ENCODE data around the gene CARD19. TPM values are rescaled to one million over a fixed set of nuclear protein-coding genes. Genes with fewer than 3 reads are reported as not detected.

Gene CARD19
- total and polyA plus RNA-seq, 9 of the 15 experiments (the other 6 are each of a cell fraction or from before 2014, with no cell fraction given), result 0.90 to 34.9 (median 14.6) TPM

GRCh38 chr9:93159601-93160471 is 63.8 kb downstream of the CARD19 start (continued):
- TF ChIP-seq CREB3L1 (IDR thresholded peaks at IDR 0.05; ENCODE audit: borderline replicate concordance, low read depth) (no peak), SMAD4 (CRISPR knock-in tag; conservative IDR thresholded peaks at IDR 0.05) (no peak), SMARCA4 (IDR thresholded peaks at IDR 0.05) (no peak), ZNF274 (IDR thresholded peaks at IDR 0.05; ENCODE audit: borderline replicate concordance, low read depth, low read length) (no peak), ZNF511 (CRISPR knock-in tag; IDR thresholded peaks at IDR 0.05) (no peak), ETV5 (CRISPR knock-in tag; IDR thresholded peaks at IDR 0.05; ENCODE audit: low read depth) (no peak), SMARCE1 (IDR thresholded peaks at IDR 0.05) (no peak), SMC3 (conservative IDR thresholded peaks at IDR 0.05; ENCODE audit: insufficient read depth, low read depth, low read length) (peak; percentile 95), REST (IDR thresholded peaks at IDR 0.05; ENCODE audit: borderline replicate concordance) (peak; percentile 85), REST (CRISPR knock-in tag; IDR thresholded peaks at IDR 0.05; ENCODE audit: low read depth) (no peak), HNRNPH1 (optimal IDR thresholded peaks at IDR 0.05; ENCODE audit: low read depth, low read length) (no peak), ESRRA (IDR thresholded peaks at IDR 0.05; ENCODE audit: borderline replicate concordance, low read depth) (peak; percentile 55; the same call in 1 of the 2 replicates), SPI1 (IDR thresholded peaks at IDR 0.05; ENCODE audit: borderline replicate concordance, low read depth, low read length) (no peak), SP2 (IDR thresholded peaks at IDR 0.05; ENCODE audit: extremely low read depth, low read depth, low read length, poor library complexity, severe bottlenecking) (no peak), DLX4 (CRISPR knock-in tag; IDR thresholded peaks at IDR 0.05) (no peak), PYGO2 (tag; IDR thresholded peaks at IDR 0.05) (no peak), MEF2D (tag; conservative IDR thresholded peaks at IDR 0.05; ENCODE audit: low read depth) (no peak), POLR2A (conservative IDR thresholded peaks at IDR 0.05) (no peak)

Measured in K562 (cell line).